ENCODE measurements around the gene GADL1.

- no peak for TF ChIP-seq CTCF (IDR thresholded peaks at IDR 0.05)
- TF ChIP-seq POLR2A (IDR thresholded peaks at IDR 0.05) = no peak
Measured at GRCh38 chr3:30770387-30770786, 124.1 kb downstream of the GADL1 start.
